Large intestine (tissue), 3 donors: ENCODE results near the gene ADAMTS4. TPM values are rescaled to one million over a fixed set of nuclear protein-coding genes. Genes with fewer than 3 reads are reported as not detected.

Experiments used
- DNase-seq, 2 donors: peaks; one replicate each; pipeline versions ENCODE4 v3.0.0 to v3.0.0-alpha.2; 2013
- H3K27ac ChIP-seq: one replicate; pipeline ENCODE4 v1.5.1; 2013; ENCODE audit warnings: low read length
- H3K27me3 ChIP-seq: 2 replicates; pipeline ENCODE4 v1.6.1; 2013; ENCODE audit warnings: low read length; ENCODE audit not compliant: control insufficient read depth, insufficient read depth
- H3K36me3 ChIP-seq: 2 replicates; pipeline ENCODE4 v1.6.1; 2013; ENCODE audit warnings: low read length; ENCODE audit not compliant: control insufficient read depth, insufficient read depth
- H3K4me1 ChIP-seq: one replicate; pipeline ENCODE4 v1.6.1; 2013; ENCODE audit warnings: low read length; ENCODE audit not compliant: control insufficient read depth, insufficient read depth
- H3K4me3 ChIP-seq: one replicate; pipeline ENCODE4 v1.5.1; 2013; ENCODE audit warnings: low read length
- H3K9me3 ChIP-seq: one replicate; pipeline ENCODE4 v1.6.1; 2013; ENCODE audit warnings: mild to moderate bottlenecking, low read depth, low read length, moderate library complexity; ENCODE audit not compliant: control insufficient read depth
- WGBS: methylation state at CpG from one replicate; pipeline ENCODE4 v1.1.5; 2013; ENCODE audit warnings: low lambda C conversion rate; ENCODE audit not compliant: insufficient coverage; 5-methylcytosine and 5-hydroxymethylcytosine counted together
- polyA plus RNA-seq: library from polyadenylated mRNA; unstranded; fragments of 120-200 nt; gene quantifications from one replicate; pipeline ENCODE4 v1.2.1, GENCODE V29; 2013

The ADAMTS4 gene
- polyA plus RNA-seq, 1 donor = 1.2 TPM

- DNase-seq = peak in 1 of 2 donors; percentile 35
- no CpG with 5 or more reads among the region's 1 CpG for WGBS
- H3K36me3 ChIP-seq = no peaks in the 10 kb centered on the region
These were observed 59.1 kb downstream of the ADAMTS4 start for GRCh38 chr1:161139766-161140165.

GRCh38 chr1:161138431-161138830 lies 60.4 kb downstream of the ADAMTS4 start:
- no peak for DNase-seq
- Histone ChIP-seq H3K27ac (no peak overlapping the region), H3K4me3 (no peak overlapping the region), H3K4me1 (no peaks in the 10 kb centered on the region), H3K9me3 (no peaks in the 10 kb centered on the region), H3K27me3 (no peaks in the 10 kb centered on the region), H3K36me3 (no peaks in the 10 kb centered on the region)
- 75% methylated on average over 1 of the region's 1 CpG for WGBS

More at GRCh38 chr1:161139766-161140165, 59.1 kb downstream of the ADAMTS4 start:
- Histone ChIP-seq H3K9me3 (no peaks in the 10 kb centered on the region), H3K4me3 (no peak overlapping the region), H3K4me1 (no peaks in the 10 kb centered on the region), H3K27me3 (no peaks in the 10 kb centered on the region), H3K27ac (no peak overlapping the region)

GRCh38 chr1:161137881-161138280 lies 61.0 kb downstream of the ADAMTS4 start:
- H3K27ac ChIP-seq = no peak overlapping the region
- DNase-seq = no peak
- H3K27me3 ChIP-seq = no peaks in the 10 kb centered on the region
- H3K36me3 ChIP-seq = no peaks in the 10 kb centered on the region
- H3K9me3 ChIP-seq = no peaks in the 10 kb centered on the region
- H3K4me1 ChIP-seq = no peaks in the 10 kb centered on the region
- H3K4me3 ChIP-seq = no peak overlapping the region
- WGBS = no CpG with 5 or more reads among the region's 3 CpGs

Other genes starting within 250 kb of the ADAMTS4 start
- gene ITLN2, start 244.2 kb downstream of the ADAMTS4 start, polyA plus RNA-seq = 1.9 TPM
- 132 TPM for gene F11R, start 177.9 kb downstream of the ADAMTS4 start, polyA plus RNA-seq
- gene TSTD1, start 160.1 kb downstream of the ADAMTS4 start, polyA plus RNA-seq = 60.9 TPM
- 56.9 TPM for gene USF1, start 153.1 kb downstream of the ADAMTS4 start, polyA plus RNA-seq
- 5.7 TPM for gene ARHGAP30, start 129.2 kb downstream of the ADAMTS4 start, polyA plus RNA-seq
- 0.42 TPM for gene NECTIN4, start 109.5 kb downstream of the ADAMTS4 start, polyA plus RNA-seq
- gene KLHDC9, start 100.7 kb downstream of the ADAMTS4 start, polyA plus RNA-seq = 5.6 TPM
- gene PFDN2, start 81.0 kb downstream of the ADAMTS4 start, polyA plus RNA-seq = 72.5 TPM
- 80.6 TPM for gene NIT1, start 80.9 kb downstream of the ADAMTS4 start, polyA plus RNA-seq
- gene DEDD, start 66.4 kb downstream of the ADAMTS4 start, polyA plus RNA-seq = 33.0 TPM
- 135 TPM for gene UFC1, start 45.1 kb downstream of the ADAMTS4 start, polyA plus RNA-seq
- gene USP21, start 39.6 kb downstream of the ADAMTS4 start, polyA plus RNA-seq = 29.4 TPM
- gene PPOX, start 32.6 kb downstream of the ADAMTS4 start, polyA plus RNA-seq = 26.2 TPM
- gene B4GALT3, start 21.5 kb downstream of the ADAMTS4 start, polyA plus RNA-seq = 38.4 TPM
- 125 TPM for gene NDUFS2, start 3.3 kb upstream of the ADAMTS4 start, polyA plus RNA-seq
- gene FCER1G, start 16.2 kb upstream of the ADAMTS4 start, polyA plus RNA-seq = 35.9 TPM
- gene APOA2, start 24.6 kb upstream of the ADAMTS4 start, polyA plus RNA-seq = 29.3 TPM
- 16.2 TPM for gene TOMM40L, start 27.0 kb upstream of the ADAMTS4 start, polyA plus RNA-seq
- gene NR1I3, start 39.1 kb upstream of the ADAMTS4 start, polyA plus RNA-seq = 13.1 TPM
- gene PCP4L1, start 59.7 kb upstream of the ADAMTS4 start, polyA plus RNA-seq = 9.4 TPM
- 10.1 TPM for gene MPZ, start 110.9 kb upstream of the ADAMTS4 start, polyA plus RNA-seq
- gene SDHC, start 115.3 kb upstream of the ADAMTS4 start, polyA plus RNA-seq = 194 TPM
- gene CFAP126, start 168.8 kb upstream of the ADAMTS4 start, polyA plus RNA-seq = 0.15 TPM